H1 (cell line): ENCODE data around the gene ACSF3. TPM values are rescaled to one million over a fixed set of nuclear protein-coding genes. Genes with fewer than 3 reads are reported as not detected.

Experiments
- CTCF ChIA-PET: fragments of 300-600 bp; sonication (Branson Sonifier 250); formaldehyde crosslinking; loops from one replicate; lab custom pipeline; 2021; ENCODE audit not compliant: partially characterized antibody; lab: Charles Lee
- POLR2A ChIA-PET: fragments of 300-600 bp; sonication (Branson Sonifier 250); formaldehyde crosslinking; loops from one replicate; lab custom pipeline; 2021; ENCODE audit warnings: inconsistent platforms; ENCODE audit not compliant: partially characterized antibody; lab: Charles Lee
- DNase-seq, 2 experiments: peaks; one replicate each; pipeline versions ENCODE4 v3.0.0 to v3.0.0-alpha.2; 2010 to 2022; ENCODE audit warnings: low spot score in 2 of 2, low read depth in 1 of 2, mixed read lengths in 1 of 2
- FAIRE-seq: peaks from 2 replicates; lab custom pipeline; 2011; peaks lifted over from hg19 to GRCh38; lab: Jason Lieb, UNC
- H2AFZ ChIP-seq: 2 replicates; pipeline ENCODE4 v1.8.1; 2012; ENCODE audit warnings: low read length, inconsistent platforms
- H2AK5ac ChIP-seq: 2 replicates; pipeline ENCODE4 v1.6.1; 2013; ENCODE audit warnings: low read depth, low read length
- H2BK120ac ChIP-seq: replicated peaks from 2 replicates; pipeline ENCODE3; 2013; ENCODE audit warnings: low read depth, low read length, inconsistent platforms
- H2BK12ac ChIP-seq: 2 replicates; pipeline ENCODE4 v1.6.1; 2013; ENCODE audit warnings: low read depth, low read length
- H2BK15ac ChIP-seq: 2 replicates; pipeline ENCODE4 v1.6.1; 2013; ENCODE audit warnings: low read length
- H2BK20ac ChIP-seq: 2 replicates; pipeline ENCODE4 v1.6.1; 2013; ENCODE audit warnings: low read length
- H2BK5ac ChIP-seq: 2 replicates; pipeline ENCODE4 v1.6.1; 2013; ENCODE audit warnings: low read depth, low read length
- H3K14ac ChIP-seq: 2 replicates; pipeline ENCODE4 v1.6.1; 2013; ENCODE audit warnings: inconsistent platforms; ENCODE audit not compliant: insufficient read length
- H3K18ac ChIP-seq: 2 replicates; pipeline ENCODE4 v1.6.1; 2013; ENCODE audit warnings: low read length; ENCODE audit errors: extremely low read depth
- H3K23ac ChIP-seq: 2 replicates; pipeline ENCODE4 v1.6.1; 2013; ENCODE audit warnings: inconsistent platforms; ENCODE audit not compliant: insufficient read length
- H3K23me2 ChIP-seq: 2 replicates; pipeline ENCODE4 v1.6.1; 2013; ENCODE audit warnings: low read depth, low read length
- H3K27ac ChIP-seq: 2 replicates; pipeline ENCODE4 v1.6.1; 2011; ENCODE audit warnings: low read depth, low read length, inconsistent platforms
- H3K27me3 ChIP-seq, 4 experiments: replicated peaks in 1 of 4; 1 replicate in 1 of 4; 2 replicates in 3 of 4; pipeline versions ENCODE4 v1.6.1 to v1.8.1; 2011 to 2013; ENCODE audit warnings: low read length in 3 of 4, mild to moderate bottlenecking in 3 of 4, inconsistent platforms in 2 of 4, mixed read lengths in 2 of 4, moderate library complexity in 1 of 4; ENCODE audit not compliant: control insufficient read depth in 3 of 4, insufficient read depth in 3 of 4; ENCODE audit errors: extremely low read depth in 1 of 4
- H3K36me3 ChIP-seq, 4 experiments: 2 replicates each; pipeline versions ENCODE4 v1.6.1 to v1.8.1; 2011 to 2013; ENCODE audit warnings: mild to moderate bottlenecking in 4 of 4, low read length in 3 of 4, moderate library complexity in 2 of 4, control low read depth in 1 of 4, inconsistent platforms in 1 of 4; ENCODE audit not compliant: insufficient read depth in 4 of 4, control insufficient read depth in 2 of 4
- H3K4ac ChIP-seq: replicated peaks from 2 replicates; pipeline ENCODE3; 2013; ENCODE audit warnings: low read length, low read depth, mixed read lengths, inconsistent platforms; ENCODE audit not compliant: insufficient read length
- H3K4me1 ChIP-seq, 4 experiments: replicated peaks in 1 of 4; 1 replicate in 1 of 4; 2 replicates in 3 of 4; pipeline versions ENCODE4 v1.6.1 to v1.8.1; 2011 to 2013; ENCODE audit warnings: low read length in 3 of 4, inconsistent platforms in 2 of 4, mixed read lengths in 1 of 4; ENCODE audit not compliant: insufficient read depth in 4 of 4, control insufficient read depth in 3 of 4
- H3K4me2 ChIP-seq, 2 experiments: 2 replicates each; pipeline versions ENCODE4 v1.6.1 to v1.8.1; 2011 to 2013; ENCODE audit warnings: low read depth in 2 of 2, low read length in 2 of 2, control low read depth in 1 of 2, inconsistent platforms in 1 of 2, mild to moderate bottlenecking in 1 of 2; ENCODE audit not compliant: insufficient read depth in 1 of 2
- H3K4me3 ChIP-seq, 4 experiments: fragments of 200-600, 300-600 bp in 1 of 4; sonication (generic), shearing (Covaris generic), sonication (Bioruptor Twin) in 1 of 4; 2 replicates each; pipeline versions ENCODE4 v1.5.1 to v1.8.1; 2011 to 2016; ENCODE audit warnings: low read length in 4 of 4, low read depth in 3 of 4, control low read depth in 2 of 4, inconsistent platforms in 2 of 4, mild to moderate bottlenecking in 2 of 4, mixed read lengths in 1 of 4, moderate library complexity in 1 of 4; ENCODE audit not compliant: insufficient read depth in 2 of 4; ENCODE audit errors: extremely low read depth in 1 of 4
- H3K56ac ChIP-seq: replicated peaks from 2 replicates; pipeline ENCODE3; 2013; ENCODE audit warnings: low read depth, mild to moderate bottlenecking, mixed read lengths, low read length, inconsistent platforms; ENCODE audit not compliant: insufficient read length
- H3K79me1 ChIP-seq: 2 replicates; pipeline ENCODE4 v1.6.1; 2013; ENCODE audit warnings: low read depth, low read length, control low read depth
- H3K79me2 ChIP-seq, 2 experiments: 2 replicates each; pipeline versions ENCODE4 v1.6.1 to v1.8.1; 2012 to 2013; ENCODE audit warnings: low read length in 2 of 2, mild to moderate bottlenecking in 2 of 2, inconsistent platforms in 1 of 2; ENCODE audit not compliant: insufficient read depth in 2 of 2, control insufficient read depth in 1 of 2
- H3K9ac ChIP-seq, 4 experiments: replicated peaks in 1 of 4; 1 replicate in 1 of 4; 2 replicates in 3 of 4; pipeline versions ENCODE4 v1.6.1 to v1.8.1; 2011 to 2013; ENCODE audit warnings: low read depth in 3 of 4, low read length in 3 of 4, control low read depth in 2 of 4, mild to moderate bottlenecking in 2 of 4, moderate library complexity in 2 of 4, inconsistent platforms in 1 of 4; ENCODE audit errors: extremely low read depth in 1 of 4
- H3K9me3 ChIP-seq, 2 experiments: 2 replicates each; pipeline versions ENCODE4 v1.6.1 to v1.8.1; 2012 to 2013; ENCODE audit warnings: mild to moderate bottlenecking in 2 of 2, moderate library complexity in 2 of 2, control low read depth in 1 of 2, inconsistent platforms in 1 of 2, low read depth in 1 of 2, low read length in 1 of 2, mixed read lengths in 1 of 2; ENCODE audit not compliant: insufficient read depth in 2 of 2
- H4K20me1 ChIP-seq, 2 experiments: replicated peaks in 1 of 2; 2 replicates each; pipeline versions ENCODE3 to v1.8.1; 2011 to 2013; ENCODE audit warnings: inconsistent platforms in 2 of 2, low read length in 2 of 2, mild to moderate bottlenecking in 1 of 2; ENCODE audit not compliant: insufficient read depth in 2 of 2, control insufficient read depth in 1 of 2
- H4K5ac ChIP-seq: 2 replicates; pipeline ENCODE4 v1.6.1; 2013; ENCODE audit warnings: low read length, low read depth, mixed read lengths, inconsistent platforms; ENCODE audit not compliant: insufficient read length
- H4K8ac ChIP-seq: 2 replicates; pipeline ENCODE4 v1.8.0; 2013; ENCODE audit warnings: mild to moderate bottlenecking, moderate library complexity, low read length, inconsistent platforms; ENCODE audit not compliant: insufficient read depth; ENCODE audit errors: extremely low read depth
- H4K91ac ChIP-seq: replicated peaks from 2 replicates; pipeline ENCODE3; 2013; ENCODE audit warnings: low read length, mixed read lengths, inconsistent platforms; ENCODE audit not compliant: insufficient read length
- FOSL1 ChIP-seq: IDR thresholded peaks from 2 replicates; pipeline ENCODE4 v1.6.1; 2011; ENCODE audit warnings: mild to moderate bottlenecking, low read depth, low read length, moderate library complexity; ENCODE audit not compliant: insufficient read depth
- SP2 ChIP-seq: IDR thresholded peaks from 2 replicates; pipeline ENCODE4 v1.6.1; 2012; ENCODE audit warnings: mild to moderate bottlenecking, low read length, inconsistent platforms
- TAF1 ChIP-seq: IDR thresholded peaks from 2 replicates; pipeline ENCODE4 v1.6.1; 2011; ENCODE audit warnings: mild to moderate bottlenecking, low read depth, low read length
- WGBS, 2 experiments: shearing (Covaris generic) in 1 of 2; methylation state at CpG; one replicate each; pipeline versions ENCODE4 v1.1.6 to v1.1.7; 2013 to 2015; ENCODE audit warnings: low lambda C conversion rate in 2 of 2, mixed read lengths in 2 of 2, inconsistent platforms in 1 of 2, low coverage in 1 of 2, missing lambda C conversion rate in 1 of 2; ENCODE audit not compliant: insufficient replicate concordance in 2 of 2, insufficient coverage in 1 of 2, insufficient read length in 1 of 2; ENCODE audit errors: extremely low coverage in 1 of 2, missing lambda C conversion rate in 1 of 2; 5-methylcytosine and 5-hydroxymethylcytosine counted together
- polyA plus RNA-seq, 7 experiments: library from polyadenylated mRNA; depleted of rRNA in 3 of 7; stranded (reverse) in 5 of 7; unstranded in 2 of 7; fragments of >200 nt in 5 of 7; fragments of 200-250 nt in 2 of 7; gene quantifications; 1 replicate in 5 of 7; 2 replicates in 1 of 7; 4 replicates in 1 of 7; pipeline versions ENCODE4 v1.2.1 to v1.2.3, GENCODE V29; 2011 to 2013; ENCODE audit warnings: missing spikeins in 2 of 7, mixed read lengths in 2 of 7
- total RNA-seq: library from RNA; stranded (reverse); fragmentation: NEBNext Ultra II Directional; extraction: Animal tissue kit (Norgen Biotek cat#: 25700); gene quantifications from 2 replicates; pipeline ENCODE4 v1.2.1, GENCODE V29; 2021

ACSF3 gene
- total and polyA plus RNA-seq, 2 of the 8 experiments (the other 6 are each of a cell fraction or from before 2014, with no cell fraction given), result 15.6 to 22.9 TPM

DNA sequence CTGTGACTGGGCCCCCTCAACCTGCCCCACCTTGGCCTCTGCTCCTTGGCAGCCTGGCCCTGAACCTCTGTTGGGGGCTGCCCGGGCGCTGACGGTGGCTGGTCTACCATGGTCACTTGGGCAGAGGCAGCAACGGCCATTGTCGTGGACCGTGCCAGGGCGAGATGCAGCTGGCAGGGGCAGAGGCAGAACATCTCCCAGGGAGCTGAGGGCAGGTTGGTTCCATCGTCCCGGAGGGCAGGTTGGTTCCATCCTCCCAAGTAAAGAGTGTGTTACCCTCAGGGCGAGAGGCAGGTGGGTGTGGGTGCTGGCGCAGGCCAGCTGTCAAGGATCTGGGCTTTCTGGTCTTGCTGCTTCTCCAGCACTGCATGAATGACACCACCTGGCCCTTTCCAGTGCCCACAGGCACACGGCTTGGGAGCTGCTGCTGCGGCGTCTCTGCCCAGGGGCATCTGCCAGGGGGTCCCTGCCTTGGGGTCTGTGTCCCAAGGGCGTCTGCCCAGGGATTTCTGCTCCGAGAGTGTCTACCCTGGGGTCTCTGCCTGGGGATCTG is 12.0 kb downstream of the ACSF3 start:
- ChIA-PET CTCF (interaction anchor here (1.2 kb wide), 1 partner anchor 67 kb away, joined by 3 read pairs; no protein-coding TSS in a partner anchor), POLR2A (interaction anchor here (3.3 kb wide), 1 partner anchor 10 kb away, joined by 12 read pairs; no protein-coding TSS in a partner anchor)
- H4K91ac ChIP-seq, result no peak overlapping the region
- no peak overlapping the region for H3K27ac ChIP-seq
- no peaks in the 10 kb centered on the region for H3K23me2 ChIP-seq
- H3K4me2 ChIP-seq, result no peak overlapping the region
- H2BK5ac ChIP-seq, result no peak overlapping the region
- no peak overlapping the region for H3K4ac ChIP-seq
- H4K5ac ChIP-seq, result no peak overlapping the region
- no peak overlapping the region for H3K56ac ChIP-seq
- no peak overlapping the region for H2BK15ac ChIP-seq
- no peak overlapping the region for H2AFZ ChIP-seq
- no peak overlapping the region for H2BK20ac ChIP-seq
- H3K9ac ChIP-seq, result no peak overlapping the region
- H2AK5ac ChIP-seq, result no peak overlapping the region
- H4K8ac ChIP-seq, result 0 out of 2 replicates have a peak overlapping the region, but pooled peaks have one; percentile 5
- 96% methylated on average over 16 of the region's 16 CpGs; no CpG with 5 or more reads in 1 of the 2 experiments for WGBS, 2 experiments
- H3K9me3 ChIP-seq, result no peaks in the 10 kb centered on the region
- H3K36me3 ChIP-seq, result peaks cover 0 to 19% (median 13%) of the 10 kb centered on the region in 4 experiments; a peak in 6 of 8 replicates
- H3K79me1 ChIP-seq, result peaks cover 4% of the 10 kb centered on the region; the same call in 1 of the 2 replicates
- no peak overlapping the region for H2BK12ac ChIP-seq
- no peak overlapping the region for H3K18ac ChIP-seq
- no peaks in the 10 kb centered on the region; a peak in 1 of 4 replicates for H3K79me2 ChIP-seq
- no peak overlapping the region for H2BK120ac ChIP-seq
- H3K23ac ChIP-seq, result no peak overlapping the region
- H3K14ac ChIP-seq, result no peak overlapping the region
- DNase-seq, result no peak
- H3K27me3 ChIP-seq, result no peaks in the 10 kb centered on the region
- no peaks in the 10 kb centered on the region for H3K4me1 ChIP-seq
- H3K4me3 ChIP-seq, result no peak overlapping the region
- peaks cover 2 to 8% of the 10 kb centered on the region in 2 experiments for H4K20me1 ChIP-seq
- FAIRE-seq, result no peak
- TF ChIP-seq TAF1 (no peak), FOSL1 (no peak), SP2 (no peak)
